Ovary (tissue), 3 donors: ENCODE data around the gene LRCH1.

Source experiments
- CTCF ChIP-seq, 3 donors: fragments of 450-650 bp in 2 of 3; fragments of 200-600 bp in 1 of 3; IDR thresholded peaks; one replicate each; pipeline versions ENCODE4 v1.5.1 to v1.8.0; 2016 to 2022; ENCODE audit warnings: antibody characterized with exemption in 3 of 3, mild to moderate bottlenecking in 1 of 3
- EP300 ChIP-seq: sonication (generic); formaldehyde crosslinking; IDR thresholded peaks from one replicate; pipeline ENCODE4 v1.6.1; 2017; ENCODE audit warnings: antibody characterized with exemption
- POLR2A ChIP-seq: fragments of 450-650 bp; IDR thresholded peaks from one replicate; pipeline ENCODE4 v1.6.1; 2017; ENCODE audit warnings: antibody characterized with exemption, mild to moderate bottlenecking, moderate library complexity
- donor health status: DM: no; HTN: no; CAD: no.

GRCh38 chr13:46572752-46573431, 19.9 kb downstream of the LRCH1 start:
- no peak for TF ChIP-seq CTCF (IDR thresholded peaks at IDR 0.05)
- TF ChIP-seq EP300 = no peak
- TF ChIP-seq POLR2A = no peak
